Mesenchymal stem cell (in vitro differentiated cells and primary cell): ENCODE results near the gene CD248.

ENCODE experiments used
- DNase-seq: peaks from one replicate; pipeline ENCODE4 v3.0.0-alpha.2; 2013
- H2AFZ ChIP-seq: one replicate; pipeline ENCODE4 v1.6.1; 2013; ENCODE audit warnings: low read depth, mild to moderate bottlenecking, control low read depth, inconsistent platforms, low read length, moderate library complexity
- H2AK5ac ChIP-seq: 2 replicates; pipeline ENCODE4 v1.6.1; 2013; ENCODE audit warnings: low read length, moderate library complexity, mild to moderate bottlenecking, inconsistent platforms; ENCODE audit not compliant: severe bottlenecking
- H2BK120ac ChIP-seq: one replicate; pipeline ENCODE4 v1.6.1; 2013; ENCODE audit warnings: low read depth, mild to moderate bottlenecking, inconsistent platforms, low read length, moderate library complexity
- H2BK12ac ChIP-seq, 2 experiments: one replicate each; pipeline ENCODE4 v1.6.1; 2013; ENCODE audit warnings: inconsistent platforms in 2 of 2, low read length in 2 of 2, mild to moderate bottlenecking in 2 of 2, moderate library complexity in 2 of 2, control low read depth in 1 of 2
- H2BK15ac ChIP-seq: one replicate; pipeline ENCODE4 v1.6.1; 2013; ENCODE audit warnings: mild to moderate bottlenecking, low read depth, inconsistent platforms; ENCODE audit not compliant: poor library complexity, severe bottlenecking
- H2BK5ac ChIP-seq: 2 replicates; pipeline ENCODE4 v1.6.1; 2013; ENCODE audit warnings: low read depth, mild to moderate bottlenecking, low read length, control low read depth, inconsistent platforms; ENCODE audit not compliant: poor library complexity, severe bottlenecking
- H3K14ac ChIP-seq, 2 experiments: one replicate each; pipeline ENCODE4 v1.6.1; 2013; ENCODE audit warnings: inconsistent platforms in 2 of 2, low read length in 2 of 2, control low read depth in 1 of 2, mild to moderate bottlenecking in 1 of 2, moderate library complexity in 1 of 2
- H3K18ac ChIP-seq, 2 experiments: one replicate each; pipeline ENCODE4 v1.6.1; 2013; ENCODE audit warnings: inconsistent platforms in 2 of 2, low read length in 2 of 2, control low read depth in 1 of 2, low read depth in 1 of 2, mild to moderate bottlenecking in 1 of 2
- H3K23ac ChIP-seq, 2 experiments: one replicate each; pipeline ENCODE4 v1.6.1; 2013; ENCODE audit warnings: inconsistent platforms in 2 of 2, low read length in 2 of 2, mild to moderate bottlenecking in 2 of 2, moderate library complexity in 2 of 2, control low read depth in 1 of 2
- H3K27ac ChIP-seq: 2 replicates; pipeline ENCODE4 v1.5.1; 2013; ENCODE audit warnings: mild to moderate bottlenecking, moderate library complexity, low read length, control low read depth, inconsistent platforms; ENCODE audit not compliant: poor library complexity, severe bottlenecking
- H3K27me3 ChIP-seq, 2 experiments: 2 replicates each; pipeline versions ENCODE4 v1.6.1 to v1.7.0; 2013; ENCODE audit warnings: low read length in 2 of 2, mild to moderate bottlenecking in 2 of 2, moderate library complexity in 2 of 2, control low read depth in 1 of 2, inconsistent platforms in 1 of 2; ENCODE audit not compliant: control insufficient read depth in 1 of 2, insufficient read depth in 1 of 2
- H3K36me3 ChIP-seq, 2 experiments: 2 replicates each; pipeline versions ENCODE4 v1.6.1 to v1.7.0; 2013; ENCODE audit warnings: low read length in 2 of 2, control low read depth in 1 of 2, inconsistent platforms in 1 of 2, low read depth in 1 of 2, mild to moderate bottlenecking in 1 of 2; ENCODE audit not compliant: insufficient read depth in 2 of 2, control insufficient read depth in 1 of 2
- H3K4ac ChIP-seq, 2 experiments: one replicate each; pipeline ENCODE4 v1.6.1; 2013; ENCODE audit warnings: inconsistent platforms in 2 of 2, low read length in 2 of 2, mild to moderate bottlenecking in 2 of 2, moderate library complexity in 2 of 2, control low read depth in 1 of 2, low read depth in 1 of 2
- H3K4me1 ChIP-seq: 2 replicates; pipeline ENCODE4 v1.6.1; 2013; ENCODE audit warnings: low read depth, low read length, control low read depth; ENCODE audit not compliant: control insufficient read depth, insufficient read depth
- H3K4me2 ChIP-seq: 2 replicates; pipeline ENCODE4 v1.6.1; 2013; ENCODE audit warnings: low read length, mild to moderate bottlenecking, inconsistent platforms; ENCODE audit not compliant: poor library complexity, severe bottlenecking
- H3K4me3 ChIP-seq, 2 experiments: 2 replicates each; pipeline versions ENCODE4 v1.5.1 to v1.7.0; 2013; ENCODE audit warnings: low read length in 2 of 2, mild to moderate bottlenecking in 2 of 2, control low read depth in 1 of 2, low read depth in 1 of 2; ENCODE audit not compliant: insufficient read depth in 1 of 2
- H3K79me1 ChIP-seq: replicated peaks from 2 replicates; pipeline ENCODE4 v1.6.1; 2013; ENCODE audit warnings: mild to moderate bottlenecking, control low read depth, low read length, inconsistent platforms; ENCODE audit not compliant: poor library complexity, severe bottlenecking
- H3K9ac ChIP-seq: 2 replicates; pipeline ENCODE4 v1.7.0; 2013; ENCODE audit warnings: mild to moderate bottlenecking, low read length, moderate library complexity
- H3K9me3 ChIP-seq: 2 replicates; pipeline ENCODE4 v1.7.0; 2013; ENCODE audit warnings: mild to moderate bottlenecking, low read length; ENCODE audit not compliant: control insufficient read depth
- H4K8ac ChIP-seq: one replicate; pipeline ENCODE4 v1.6.1; 2013; ENCODE audit warnings: inconsistent platforms, mild to moderate bottlenecking, low read length, moderate library complexity
- H4K91ac ChIP-seq: one replicate; pipeline ENCODE4 v1.6.1; 2013; ENCODE audit warnings: mild to moderate bottlenecking, low read length, inconsistent platforms
- WGBS: methylation state at CpG from one replicate; pipeline ENCODE4 v1.1.7; 2013; ENCODE audit warnings: mixed read lengths; 5-methylcytosine and 5-hydroxymethylcytosine counted together

Gene CD248

DNA sequence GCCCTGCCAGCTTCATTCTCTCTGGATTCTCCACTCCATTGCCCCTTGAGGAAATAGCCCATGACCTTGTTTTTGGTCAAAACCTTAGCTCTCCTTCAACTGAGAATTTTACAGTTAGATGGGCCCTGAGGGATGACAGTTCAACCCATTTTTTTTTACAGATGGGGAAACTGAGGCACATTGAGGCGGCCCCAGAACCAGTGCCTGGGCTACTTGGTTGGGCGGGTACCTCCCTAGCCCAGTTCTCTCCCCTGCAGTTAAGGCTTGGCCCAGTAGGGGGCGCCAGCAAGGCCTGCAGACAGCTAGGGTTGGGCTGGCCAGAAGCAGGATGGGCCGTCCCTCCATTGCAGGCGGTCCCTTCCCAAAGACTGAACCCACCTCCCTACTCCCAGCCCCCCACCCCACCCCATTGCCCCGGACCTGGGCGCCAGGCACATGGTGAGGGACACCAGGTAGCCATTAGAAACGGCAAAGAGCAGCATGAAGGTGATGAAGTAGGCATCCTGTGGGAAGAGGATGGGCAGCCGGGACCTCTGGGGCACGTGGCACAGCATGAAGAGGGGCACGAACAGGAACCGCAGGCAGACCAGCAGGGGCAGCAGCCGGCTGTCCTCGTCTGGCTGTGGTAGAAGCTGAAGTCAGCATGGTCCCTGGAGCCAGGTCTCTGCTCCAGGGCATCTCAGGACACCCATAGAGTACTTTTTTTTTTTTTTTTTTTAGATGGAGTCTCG is 47.1 kb upstream of the CD248 start:
- Histone ChIP-seq H3K18ac (no peak overlapping the region), H3K79me1 (peaks cover 4% of the 10 kb centered on the region), H3K27ac (no peak overlapping the region), H3K4ac (no peak overlapping the region), H3K9ac (no peak overlapping the region), H3K36me3 (peaks cover 0 to 53% of the 10 kb centered on the region in 2 experiments), H2BK120ac (no peak overlapping the region), H2BK15ac (no peak overlapping the region), H2BK5ac (no peak overlapping the region), H3K4me1 (peaks cover 6% of the 10 kb centered on the region), H3K4me3 (no peak overlapping the region), H3K14ac (no peak overlapping the region), H4K8ac (peak overlapping the region; percentile 69), H3K9me3 (no peaks in the 10 kb centered on the region), H2BK12ac (no peak overlapping the region), H3K4me2 (no peak overlapping the region), H3K23ac (no peak overlapping the region), H2AFZ (no peak overlapping the region), H3K27me3 (peaks cover 0 to 9% of the 10 kb centered on the region in 2 experiments), H4K91ac (peak overlapping the region; percentile 2), H2AK5ac (no peak overlapping the region)
- DNase-seq, result no peak
- WGBS, result 86% methylated on average over 13 of the region's 15 CpGs

DNA sequence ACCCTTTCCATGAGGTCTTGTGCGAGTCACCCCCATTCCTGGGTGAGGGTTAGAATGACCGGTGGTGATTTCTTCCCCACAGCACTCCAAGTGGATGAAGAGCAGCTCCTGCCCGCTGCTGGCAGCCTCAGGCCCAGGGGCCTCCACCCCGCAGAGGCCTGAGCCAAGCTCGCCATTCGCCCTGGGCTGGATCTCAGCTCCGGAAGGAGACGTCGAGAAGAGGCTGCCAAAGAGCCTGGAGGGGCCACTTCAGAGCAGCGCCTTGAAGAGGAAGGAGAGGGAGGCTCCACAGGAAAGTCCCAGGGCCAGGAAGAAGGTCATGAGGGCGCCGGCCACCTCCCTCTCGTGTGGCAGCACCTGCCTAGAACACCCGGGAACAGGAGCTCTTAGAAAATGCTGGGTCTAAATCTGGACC is 46.4 kb upstream of the CD248 start:
- no peak overlapping the region for H3K14ac ChIP-seq
- no peaks in the 10 kb centered on the region for H3K9me3 ChIP-seq
- no peaks in the 10 kb centered on the region for H3K79me1 ChIP-seq
- no peak overlapping the region for H3K4me3 ChIP-seq
- no peak overlapping the region for H2BK120ac ChIP-seq
- H3K18ac ChIP-seq, result no peak overlapping the region
- H2BK12ac ChIP-seq, result no peak overlapping the region
- H3K36me3 ChIP-seq, result peaks cover 0 to 45% of the 10 kb centered on the region in 2 experiments
- WGBS, result 98% methylated on average over 10 of the region's 14 CpGs
- H3K4ac ChIP-seq, result no peak overlapping the region
- H4K8ac ChIP-seq, result no peak overlapping the region
- no peak overlapping the region for H2AK5ac ChIP-seq
- no peak overlapping the region for H3K27ac ChIP-seq
- DNase-seq, result no peak
- H3K4me1 ChIP-seq, result peaks cover 2% of the 10 kb centered on the region
- H3K23ac ChIP-seq, result no peak overlapping the region
- no peak overlapping the region for H2AFZ ChIP-seq
- H2BK5ac ChIP-seq, result no peak overlapping the region
- H3K4me2 ChIP-seq, result no peak overlapping the region
- peaks cover 0 to 3% of the 10 kb centered on the region in 2 experiments for H3K27me3 ChIP-seq
- H2BK15ac ChIP-seq, result no peak overlapping the region
- no peak overlapping the region for H3K9ac ChIP-seq
- H4K91ac ChIP-seq, result no peak overlapping the region

DNA sequence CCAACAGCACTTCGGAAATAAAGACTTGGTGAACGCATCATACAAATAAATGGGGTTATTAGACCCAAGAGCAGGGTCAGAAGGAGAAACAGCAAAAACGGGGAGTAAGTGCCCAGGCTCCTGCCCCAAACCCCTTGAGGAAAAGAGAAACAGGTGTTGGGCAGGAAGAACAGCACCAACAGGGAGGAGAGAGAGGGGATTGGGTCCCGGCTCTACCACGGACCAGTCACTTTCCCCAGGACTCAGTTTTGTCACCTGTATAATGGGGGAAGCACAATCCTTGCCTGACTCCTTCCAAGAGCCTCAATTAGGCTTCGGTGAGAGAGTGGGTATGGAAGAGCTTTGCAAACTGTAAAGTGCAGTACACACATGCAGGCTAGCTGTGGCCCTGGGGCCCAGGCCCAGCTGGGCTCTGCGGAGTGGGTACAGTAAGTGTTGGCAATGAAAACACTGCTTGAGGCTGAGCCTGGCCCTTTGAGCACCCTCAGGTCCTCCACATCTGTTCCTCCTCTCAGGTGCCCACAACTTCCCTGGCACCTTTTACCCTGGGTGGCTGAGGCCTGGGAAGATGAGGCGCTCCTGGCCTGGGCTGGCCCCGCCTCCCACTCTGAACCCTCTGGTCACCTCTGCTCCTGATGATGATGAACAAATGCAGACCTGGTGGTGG is 45.8 kb upstream of the CD248 start:
- H3K4me3 ChIP-seq, result no peak overlapping the region
- no peak overlapping the region for H3K14ac ChIP-seq
- no peak overlapping the region for H3K9ac ChIP-seq
- 90% methylated on average over 9 of the region's 9 CpGs for WGBS
- no peak overlapping the region for H4K8ac ChIP-seq
- H2AFZ ChIP-seq, result no peak overlapping the region
- no peak overlapping the region for H3K27ac ChIP-seq
- H3K4ac ChIP-seq, result no peak overlapping the region
- H3K18ac ChIP-seq, result no peak overlapping the region
- H2BK12ac ChIP-seq, result no peak overlapping the region
- no peak for DNase-seq
- H4K91ac ChIP-seq, result no peak overlapping the region
- H2AK5ac ChIP-seq, result no peak overlapping the region
- no peak overlapping the region for H2BK15ac ChIP-seq
- H2BK120ac ChIP-seq, result no peak overlapping the region
- H3K4me2 ChIP-seq, result no peak overlapping the region
- peaks cover 0 to 3% of the 10 kb centered on the region in 2 experiments for H3K27me3 ChIP-seq
- H3K23ac ChIP-seq, result no peak overlapping the region
- peaks cover 0 to 42% of the 10 kb centered on the region in 2 experiments for H3K36me3 ChIP-seq
- H3K9me3 ChIP-seq, result no peaks in the 10 kb centered on the region
- peaks cover 2% of the 10 kb centered on the region for H3K4me1 ChIP-seq
- H2BK5ac ChIP-seq, result no peak overlapping the region
- no peaks in the 10 kb centered on the region for H3K79me1 ChIP-seq

DNA sequence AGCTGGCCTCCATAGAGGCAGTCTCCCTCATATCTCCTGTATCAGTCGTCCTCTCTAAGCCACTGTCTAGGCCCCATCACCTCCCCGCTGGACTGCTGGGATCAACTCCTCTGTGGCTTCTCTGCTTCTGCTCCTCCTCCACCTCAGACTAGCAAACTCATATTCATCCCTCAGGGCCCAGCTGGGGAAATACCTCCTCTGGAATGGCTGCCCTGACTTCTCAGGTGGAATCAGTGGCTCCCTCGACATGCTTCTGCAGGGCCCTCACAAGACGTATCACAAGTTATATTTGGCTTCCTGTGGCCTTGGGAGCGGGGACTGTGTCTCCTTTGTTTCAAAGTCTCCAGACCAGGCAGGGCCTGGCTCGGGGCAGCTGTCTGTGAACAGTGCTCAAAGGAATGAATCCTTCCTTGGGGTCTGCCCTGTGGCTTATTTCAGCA is 44.7 kb upstream of the CD248 start:
- no peak overlapping the region for H4K91ac ChIP-seq

More for the DNA sequence above, 44.7 kb upstream of the CD248 start:
- Histone ChIP-seq H3K9me3 (no peaks in the 10 kb centered on the region), H3K4me2 (no peak overlapping the region), H2BK5ac (no peak overlapping the region), H3K4me3 (no peak overlapping the region), H2BK15ac (no peak overlapping the region), H3K4me1 (peaks cover 2% of the 10 kb centered on the region), H2AFZ (no peak overlapping the region), H3K36me3 (peaks cover 0 to 37% of the 10 kb centered on the region in 2 experiments), H2BK120ac (no peak overlapping the region), H3K4ac (no peak overlapping the region), H3K27me3 (no peaks in the 10 kb centered on the region), H3K27ac (no peak overlapping the region), H4K8ac (no peak overlapping the region), H3K9ac (no peak overlapping the region), H2AK5ac (no peak overlapping the region), H3K23ac (no peak overlapping the region), H2BK12ac (no peak overlapping the region), H3K18ac (no peak overlapping the region), H3K79me1 (no peaks in the 10 kb centered on the region), H3K14ac (no peak overlapping the region)
- no peak for DNase-seq
- 87% methylated on average over 6 of the region's 6 CpGs for WGBS
